Fibroblast of the conjunctiva (primary cell): Measurements from ENCODE around the gene SSTR5.

Source experiments
- DNase-seq: peaks from one replicate; pipeline ENCODE4 v3.0.0-alpha.2; 2010; ENCODE audit warnings: low read depth

Gene SSTR5

DNA sequence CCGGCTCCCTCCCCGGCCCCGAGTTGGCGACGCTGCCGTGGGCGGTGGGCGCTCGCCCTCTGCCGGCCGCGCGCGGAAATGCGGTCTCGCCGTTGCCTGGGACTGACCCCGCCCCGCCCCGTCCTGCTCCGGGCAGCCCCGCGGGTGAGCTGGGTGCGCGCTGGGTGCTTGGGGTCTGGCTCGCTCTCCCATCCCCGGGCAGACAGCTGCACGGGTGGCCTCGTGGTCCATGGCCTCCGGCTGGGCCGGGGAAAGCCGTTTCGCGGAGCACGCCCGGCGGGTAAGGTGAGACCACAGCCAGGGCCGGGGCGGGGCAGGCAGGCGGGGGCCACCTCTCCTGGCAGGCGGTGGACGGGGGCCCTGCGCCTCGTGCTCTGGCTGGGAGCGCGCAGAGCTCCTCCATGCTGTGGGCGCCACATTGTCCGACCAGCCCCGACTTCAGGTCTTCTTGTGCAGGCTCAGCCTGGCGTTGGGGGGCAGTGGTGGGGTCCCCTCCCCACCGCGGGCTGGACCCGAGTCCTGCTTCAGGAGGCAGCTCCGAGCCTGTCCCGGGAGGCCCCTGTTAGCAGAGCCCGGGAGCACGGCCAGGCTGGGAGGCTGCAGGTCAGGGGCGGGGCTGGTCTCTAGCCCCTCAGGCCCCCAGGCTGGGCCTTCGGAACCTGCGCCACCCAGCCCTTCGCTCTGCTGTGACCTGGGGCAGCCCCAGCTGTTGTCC lies 30.5 kb downstream of the SSTR5 start:
- DNase-seq: no peak

DNA sequence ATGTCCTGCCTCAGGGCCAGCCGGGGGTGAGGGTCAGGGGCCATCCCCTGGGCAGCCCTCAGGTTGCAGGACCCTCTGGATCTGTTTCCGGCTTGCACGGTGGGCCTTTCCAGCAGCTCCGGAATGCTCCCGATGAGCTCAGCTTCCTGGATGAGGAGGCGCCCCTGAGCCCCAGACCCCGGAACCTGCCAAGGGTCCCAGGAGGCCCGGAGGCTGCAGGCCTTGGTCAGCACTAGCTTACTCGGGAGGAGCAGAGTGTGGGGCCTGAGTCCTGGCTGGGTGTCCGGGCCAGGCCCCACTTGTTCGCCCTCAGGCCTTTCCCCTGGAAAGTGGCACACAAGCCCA lies 31.1 kb downstream of the SSTR5 start:
- DNase-seq: no peak

DNA sequence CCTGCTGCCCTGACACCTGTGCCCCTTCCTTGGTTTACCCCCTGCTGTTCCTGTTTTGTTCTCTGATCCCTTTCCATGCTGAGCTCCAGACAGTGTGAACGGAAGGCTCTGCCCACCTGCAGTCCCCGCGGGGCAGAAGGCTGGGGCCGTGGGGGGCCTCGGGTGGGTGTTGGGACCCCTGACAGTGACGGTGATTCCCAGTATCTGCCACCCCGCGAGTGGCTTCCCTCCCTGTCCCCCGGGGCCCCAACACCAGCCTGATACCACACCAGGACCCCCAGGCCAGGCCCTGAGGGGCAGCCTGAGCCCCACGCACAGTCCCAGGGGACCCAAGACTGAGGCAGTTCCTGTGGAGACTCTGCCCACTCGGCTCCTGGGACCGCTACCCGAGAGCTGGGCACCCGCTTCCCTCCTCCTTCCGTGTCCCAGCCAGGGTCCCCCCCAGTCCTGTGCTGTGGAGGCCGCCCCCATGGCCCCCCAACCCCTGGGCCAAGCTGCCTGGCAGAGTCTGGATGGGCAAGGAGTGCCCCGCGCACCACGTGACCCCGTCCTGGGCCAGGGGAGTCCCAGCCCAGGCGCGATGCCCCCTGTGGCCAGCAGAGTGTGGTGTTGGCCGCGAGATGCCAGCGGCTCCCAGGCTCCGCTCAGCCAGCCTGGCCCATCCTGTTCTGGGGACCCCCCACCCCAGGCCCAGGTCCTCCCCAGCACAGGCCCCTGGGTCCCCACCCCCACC lies 33.5 kb downstream of the SSTR5 start:
- peak; percentile 27 for DNase-seq

DNA sequence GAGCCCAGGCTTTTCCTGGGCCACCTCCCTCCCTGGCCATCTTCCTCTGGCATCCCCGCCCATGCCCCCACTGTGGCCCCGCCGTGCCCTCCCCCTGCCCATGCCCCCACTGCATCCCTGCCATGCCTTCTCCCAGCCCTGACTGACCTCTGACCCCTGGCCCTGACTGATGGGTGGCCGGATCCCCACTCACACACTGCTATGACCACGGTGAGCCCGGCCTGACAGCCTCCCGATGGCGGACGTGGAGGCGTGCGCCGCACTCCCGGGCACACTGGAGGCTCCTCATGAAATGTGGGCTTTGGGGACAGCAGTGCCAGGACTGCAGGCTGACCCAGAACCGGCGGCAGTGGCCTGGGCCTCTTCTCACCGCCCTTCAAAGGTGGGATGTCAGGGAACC lies 34.1 kb downstream of the SSTR5 start:
- DNase-seq: no peak

DNA sequence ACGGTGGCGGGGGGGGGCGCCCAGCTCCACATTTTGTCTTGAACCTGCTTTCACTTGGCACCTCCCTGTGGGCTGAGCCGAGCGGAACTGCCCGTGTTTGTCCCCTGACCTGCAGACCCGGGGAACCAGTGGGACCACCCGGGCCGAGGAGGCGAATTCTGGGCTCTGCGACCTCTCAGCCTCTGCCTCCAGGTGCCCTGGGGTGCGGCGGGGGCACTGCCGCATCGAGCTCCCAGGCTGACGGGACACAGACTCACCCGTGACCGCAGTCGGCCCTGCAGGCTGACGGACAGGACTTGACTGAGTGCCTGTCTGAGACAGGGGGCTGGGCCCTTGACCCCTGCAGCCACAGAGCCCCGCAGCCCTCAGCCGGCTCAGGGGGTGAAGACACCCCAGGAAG lies 34.6 kb downstream of the SSTR5 start:
- DNase-seq: no peak

DNA sequence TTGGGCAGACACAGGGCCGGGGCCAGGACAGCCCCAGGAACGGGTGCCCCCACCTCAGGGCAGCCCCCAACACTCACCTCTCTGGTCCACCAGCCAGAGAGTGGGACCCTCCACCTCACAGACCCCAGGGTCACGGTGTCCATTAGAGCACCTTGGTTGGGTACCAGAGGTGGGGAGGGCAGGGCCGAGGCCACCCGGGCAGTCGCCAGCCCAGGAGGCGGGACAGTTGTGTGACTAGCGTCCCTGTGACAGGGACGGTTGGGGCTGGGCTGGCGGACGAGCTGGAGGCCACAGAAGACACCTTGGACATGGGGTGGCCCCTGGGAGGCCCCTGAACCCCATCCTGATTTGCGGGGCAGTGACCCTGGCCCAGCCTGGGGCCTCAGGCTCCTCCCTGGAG lies 35.2 kb downstream of the SSTR5 start:
- no peak for DNase-seq

DNA sequence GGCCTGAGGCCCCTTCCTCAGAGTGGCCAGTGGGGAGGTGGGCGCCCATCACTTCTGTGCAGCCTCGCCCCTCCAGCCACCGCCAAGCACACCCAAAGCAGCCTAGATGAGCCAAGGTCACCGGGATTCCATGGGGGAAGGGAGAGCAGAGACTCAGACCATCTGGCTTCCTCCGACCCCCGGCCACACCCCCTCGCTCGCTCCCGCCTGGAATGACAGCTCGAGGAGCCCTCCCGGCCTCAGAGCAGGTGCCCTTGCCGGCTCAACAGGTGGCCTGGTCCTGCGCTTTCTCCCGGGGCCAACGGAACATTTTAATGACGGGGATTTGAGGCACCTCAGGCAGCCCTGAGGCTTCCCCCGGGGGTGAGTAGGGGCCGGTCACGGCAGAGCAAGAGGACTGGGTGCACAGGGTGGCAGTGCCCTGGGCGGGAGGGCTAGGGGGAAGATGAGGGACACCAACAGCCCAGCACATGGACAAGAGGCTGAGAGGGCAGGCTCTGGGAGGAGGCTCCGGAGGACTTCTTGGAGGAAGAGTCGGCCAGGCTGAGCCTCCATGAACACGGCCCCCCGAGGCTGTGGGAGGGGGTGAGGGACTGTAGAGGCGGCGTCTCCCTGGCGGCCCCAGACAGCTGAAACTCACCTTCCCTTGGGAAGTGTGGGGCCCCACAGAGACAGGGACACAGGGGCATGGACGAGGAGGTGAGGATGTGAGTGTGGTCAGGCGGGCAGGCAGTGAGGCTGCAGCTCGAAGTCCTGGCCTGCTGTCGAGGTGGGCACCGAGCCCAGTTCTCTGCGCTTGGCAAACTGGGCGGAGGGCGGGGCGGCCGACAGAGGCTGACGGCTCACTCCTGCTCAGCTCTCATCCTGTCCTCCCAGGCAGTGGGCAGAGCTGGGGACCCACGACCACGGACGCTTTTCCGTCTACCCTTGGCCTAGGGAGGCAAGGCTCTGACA lies 36.0 kb downstream of the SSTR5 start:
- no peak for DNase-seq

DNA sequence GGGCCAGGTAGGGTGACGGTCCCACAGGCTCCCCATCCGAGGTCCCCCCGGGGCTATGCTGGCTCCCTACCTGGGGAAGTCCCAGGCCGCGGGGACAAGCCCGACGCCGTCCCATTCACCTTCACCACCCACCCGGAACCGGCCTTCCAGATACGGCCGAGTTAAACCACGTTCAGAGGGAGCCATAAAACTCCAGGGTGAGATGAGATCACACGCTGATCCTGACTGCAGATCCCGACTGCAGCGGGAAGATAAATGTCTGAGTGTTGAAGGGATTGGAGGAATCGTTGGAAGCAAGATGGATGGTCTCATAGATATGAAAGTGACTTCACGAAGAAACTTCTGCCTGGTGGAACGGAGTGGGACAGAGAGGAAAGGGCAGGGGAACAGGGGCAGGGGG lies 37.1 kb downstream of the SSTR5 start:
- no peak for DNase-seq

DNA sequence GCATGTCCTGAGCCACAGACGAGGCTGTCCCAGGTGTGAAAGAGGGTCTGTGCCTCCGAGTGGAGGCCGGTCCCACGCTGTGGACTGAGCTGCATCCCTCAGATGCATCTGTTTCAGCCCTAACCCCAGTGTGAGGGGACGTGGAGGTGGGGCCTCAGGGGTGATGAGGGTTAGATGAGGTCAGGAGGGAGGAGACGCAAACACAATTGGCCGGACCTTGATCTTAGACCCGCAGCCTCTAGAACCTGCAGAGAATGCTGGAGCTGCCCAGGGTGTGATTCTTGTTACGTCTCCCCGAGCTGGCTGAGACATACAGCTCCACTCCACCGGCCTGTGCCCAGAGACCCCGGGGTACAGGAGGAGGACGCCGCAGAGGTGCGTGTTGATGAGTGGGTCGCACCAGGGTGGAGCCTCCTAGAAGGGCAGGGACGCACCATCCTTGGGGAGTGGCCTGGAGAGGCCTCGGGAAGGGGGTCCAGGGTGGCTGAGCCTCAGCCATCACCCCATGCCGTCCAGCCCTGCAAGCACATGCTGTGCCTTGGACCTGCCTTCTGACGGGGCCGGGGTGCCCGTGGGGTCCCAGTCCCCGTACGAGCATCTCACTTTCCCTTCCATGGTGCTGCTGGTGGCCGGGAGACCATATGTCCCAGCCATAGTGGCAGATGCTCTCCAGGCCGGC lies 40.1 kb downstream of the SSTR5 start:
- no peak for DNase-seq

DNA sequence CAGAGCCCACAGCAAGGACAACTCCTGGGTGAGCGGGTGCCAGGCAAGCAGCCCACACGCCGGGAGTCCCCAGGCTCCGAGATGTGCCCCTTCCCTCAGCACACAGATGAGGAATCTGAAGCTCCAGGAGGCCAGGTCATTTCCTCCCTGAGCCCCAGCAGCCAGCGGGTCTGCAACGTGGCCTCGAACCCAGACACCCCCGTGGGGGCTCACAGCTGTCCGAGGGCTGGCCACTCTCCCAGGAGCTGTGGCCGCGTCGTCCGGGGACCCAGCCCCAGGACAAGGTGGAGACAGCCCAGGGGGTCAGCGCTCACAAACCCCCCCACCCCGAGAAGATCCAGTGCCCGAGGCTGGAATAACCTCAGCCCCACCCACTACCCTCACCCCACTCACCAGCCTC lies 40.9 kb downstream of the SSTR5 start:
- no peak for DNase-seq

DNA sequence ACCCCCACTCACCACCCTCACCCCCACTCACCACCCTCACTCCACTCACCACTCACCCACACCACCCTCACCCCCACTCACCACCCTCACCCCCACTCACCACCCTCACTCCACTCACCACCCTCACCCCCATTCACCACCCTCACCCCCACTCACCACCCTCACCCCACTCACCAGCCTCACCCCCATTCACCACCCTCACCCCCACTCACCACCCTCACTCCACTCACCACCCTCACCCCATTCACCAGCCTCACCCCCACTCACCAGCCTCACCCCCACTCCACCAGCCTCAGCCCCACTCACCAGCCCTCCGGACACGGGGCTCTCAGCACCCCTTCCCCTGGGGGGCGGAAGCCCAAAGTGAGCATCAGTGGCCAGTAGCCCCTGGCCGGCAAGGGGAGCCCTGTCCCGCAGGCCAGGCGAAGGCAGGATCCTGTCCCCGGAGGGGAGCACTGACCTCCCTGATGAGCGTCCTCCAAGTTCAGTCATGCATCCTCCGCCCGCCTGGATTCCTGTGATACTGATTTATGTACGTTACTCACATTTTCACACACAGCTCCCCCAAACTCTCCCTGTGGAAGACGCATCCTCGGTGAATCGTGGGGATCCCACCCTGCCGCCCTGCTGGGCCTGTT lies 41.5 kb downstream of the SSTR5 start:
- no peak for DNase-seq

DNA sequence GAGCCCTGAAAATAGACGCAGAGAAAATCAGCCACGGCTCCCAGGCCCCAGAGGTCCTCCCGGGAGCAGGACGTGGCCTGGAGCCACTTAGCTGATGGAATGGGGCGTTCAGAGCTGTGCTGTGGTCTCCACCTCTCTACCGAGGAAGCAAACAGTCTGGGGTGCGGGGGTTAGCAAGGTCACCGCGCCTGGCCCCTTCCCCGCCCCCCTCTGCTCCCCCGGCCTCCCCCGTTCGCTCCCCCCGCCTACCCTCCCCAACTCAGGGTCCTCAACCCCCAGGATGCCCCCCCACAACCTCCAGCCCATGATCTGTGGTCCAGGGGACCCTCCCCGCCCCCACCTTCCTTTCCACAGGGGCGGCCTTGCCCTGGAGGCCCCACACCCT lies 44.1 kb downstream of the SSTR5 start:
- no peak for DNase-seq

DNA sequence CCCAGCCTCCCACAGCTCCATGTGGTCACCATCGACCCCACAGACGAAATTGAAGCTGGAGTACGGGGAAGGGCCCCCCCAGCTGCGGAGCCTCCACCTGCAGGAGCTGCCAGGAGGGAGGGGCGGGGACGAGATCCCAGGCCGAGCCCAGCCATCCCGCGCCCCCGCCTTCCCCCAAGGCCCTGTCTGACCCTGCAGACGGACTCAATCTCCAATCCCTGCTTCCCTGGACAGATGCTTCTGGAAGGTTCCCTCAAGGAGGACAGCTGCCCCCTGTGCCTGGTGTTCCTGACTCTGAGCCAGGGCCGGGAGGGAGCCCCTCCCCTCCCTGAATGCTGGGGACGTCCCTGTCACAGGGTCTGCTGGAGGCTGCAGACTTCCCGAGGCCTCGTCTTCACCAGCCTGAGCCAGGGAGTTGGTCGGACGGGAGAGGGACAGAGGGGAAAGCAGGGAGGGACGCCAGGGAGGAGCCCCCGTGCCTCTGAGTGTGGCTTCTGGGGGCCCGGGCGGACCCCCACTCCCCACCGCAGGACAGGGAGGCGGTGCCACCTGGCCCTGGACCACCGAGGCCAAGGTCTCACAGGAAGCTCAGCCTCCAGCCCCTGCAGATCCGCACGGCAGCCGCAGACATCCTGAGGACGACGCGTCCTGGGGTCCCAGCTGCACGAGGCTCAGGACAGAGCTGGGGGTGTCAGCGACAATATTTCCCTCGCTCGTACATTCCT lies 44.8 kb downstream of the SSTR5 start:
- no peak for DNase-seq

DNA sequence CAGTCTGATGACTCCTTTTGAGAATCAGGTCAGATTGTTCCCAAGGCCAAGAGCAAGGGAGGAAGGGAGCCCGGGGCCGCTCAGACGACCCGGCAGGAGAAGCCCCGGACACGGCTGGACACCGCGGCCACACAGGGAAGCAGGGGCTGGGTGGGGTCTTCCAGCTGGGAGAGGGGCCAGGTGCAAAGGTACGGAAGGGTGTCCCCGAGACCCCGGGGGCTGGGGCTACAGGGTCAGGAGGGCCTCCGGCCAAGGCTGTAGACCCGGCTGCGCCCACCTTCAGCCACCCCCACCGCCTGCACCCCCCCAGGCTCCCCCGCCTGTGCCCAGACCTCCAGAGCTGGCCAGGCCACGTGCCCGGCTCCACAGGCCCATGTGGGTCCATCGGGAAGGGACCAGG lies 45.4 kb downstream of the SSTR5 start:
- DNase-seq: no peak

DNA sequence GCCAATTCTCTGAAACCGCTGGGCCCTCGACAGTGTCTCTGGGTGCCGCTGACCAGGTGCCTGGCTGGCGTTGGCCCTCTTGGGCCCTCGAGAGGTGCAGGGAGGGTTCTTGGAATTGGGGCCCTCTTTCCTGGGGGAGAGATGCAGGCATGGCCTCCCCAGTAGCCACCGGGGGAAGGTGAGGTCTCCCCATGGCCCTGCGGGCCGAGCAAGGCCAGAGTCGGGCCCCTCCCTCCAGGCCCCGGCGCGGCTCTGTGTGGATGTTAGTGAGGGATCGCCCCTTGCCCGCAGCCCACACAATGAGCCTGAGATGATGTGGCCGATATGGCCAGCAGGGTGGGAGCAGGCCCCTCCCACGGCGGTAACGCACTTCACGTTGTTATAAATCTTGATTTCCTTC lies 46.6 kb downstream of the SSTR5 start:
- DNase-seq: no peak

DNA sequence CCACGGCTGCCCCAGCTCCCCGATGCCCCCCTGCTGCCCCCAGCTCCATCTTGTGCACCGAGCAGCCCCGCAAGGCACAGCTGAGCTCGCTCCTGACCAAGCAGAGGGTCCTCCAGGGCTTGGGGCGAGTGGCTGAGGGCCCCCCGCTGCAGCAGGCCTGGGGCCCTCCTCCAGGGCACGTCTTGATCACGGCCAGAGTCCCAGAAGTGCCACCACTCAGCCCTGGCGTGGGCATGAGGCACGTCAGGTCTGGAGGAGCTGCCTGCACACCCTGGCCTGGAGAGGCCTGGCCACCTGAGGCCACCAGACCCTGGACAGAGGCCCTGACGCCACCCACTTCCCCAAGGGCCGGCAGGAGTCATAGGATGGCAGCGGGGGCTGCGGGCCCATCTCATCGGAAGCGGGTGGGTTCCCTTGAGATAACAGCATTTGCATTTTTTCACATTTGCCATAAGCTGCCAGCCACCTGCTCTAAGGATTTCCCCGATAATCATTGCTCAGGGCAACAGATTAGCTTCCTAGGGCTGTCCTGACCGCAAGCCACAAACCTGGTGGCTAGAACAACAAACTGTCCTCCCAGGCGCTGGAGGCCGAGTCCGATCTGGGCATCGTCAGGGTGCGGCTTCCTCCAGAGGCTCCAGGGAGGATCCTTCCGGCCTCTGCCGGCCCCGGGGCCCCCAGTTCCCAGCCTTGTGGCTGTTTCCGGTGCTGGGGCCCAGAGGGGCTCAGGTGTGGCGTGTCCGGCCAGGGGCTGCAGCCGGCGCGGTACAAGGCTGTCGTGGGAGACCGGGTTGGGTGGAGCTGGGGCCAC lies 47.4 kb downstream of the SSTR5 start:
- DNase-seq: no peak

DNA sequence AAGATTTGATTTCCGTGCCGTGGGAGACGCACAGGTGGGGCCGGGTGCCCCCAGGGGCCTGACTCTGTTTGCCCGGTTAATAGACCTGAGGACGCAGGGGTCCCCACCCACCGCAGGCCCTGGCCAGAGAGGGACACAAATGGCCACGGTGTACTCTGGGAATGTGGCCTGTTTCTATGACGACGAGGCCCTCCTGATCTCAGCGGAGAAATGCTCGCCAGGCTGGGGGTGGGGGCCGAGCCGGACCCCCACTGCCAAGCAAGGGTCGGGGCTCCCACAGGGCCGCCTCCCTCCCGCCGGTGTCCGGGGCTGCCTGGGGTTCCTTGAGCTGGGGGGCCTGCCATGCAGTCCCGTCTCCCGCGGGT lies 48.0 kb downstream of the SSTR5 start:
- no peak for DNase-seq

DNA sequence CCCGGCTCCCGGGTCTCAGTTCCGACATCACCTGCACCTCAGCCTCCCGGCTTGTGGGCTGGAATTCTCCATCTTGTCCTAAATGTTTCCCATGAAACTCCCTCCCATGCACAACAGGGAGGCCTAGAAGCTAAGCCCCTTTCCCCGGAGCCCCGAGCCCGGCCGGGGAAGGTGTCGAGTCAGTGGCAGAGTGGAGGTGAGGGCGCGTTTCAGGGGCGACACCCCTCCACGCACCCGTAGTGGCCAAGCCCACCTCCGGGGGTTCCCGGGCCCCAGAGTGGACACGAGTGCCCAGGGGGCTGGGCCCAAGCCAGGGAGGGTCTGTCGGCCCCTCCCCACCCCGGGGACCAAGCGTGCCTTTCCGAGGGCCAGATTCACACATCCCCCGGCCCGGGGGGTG lies 48.5 kb downstream of the SSTR5 start:
- DNase-seq: no peak

DNA sequence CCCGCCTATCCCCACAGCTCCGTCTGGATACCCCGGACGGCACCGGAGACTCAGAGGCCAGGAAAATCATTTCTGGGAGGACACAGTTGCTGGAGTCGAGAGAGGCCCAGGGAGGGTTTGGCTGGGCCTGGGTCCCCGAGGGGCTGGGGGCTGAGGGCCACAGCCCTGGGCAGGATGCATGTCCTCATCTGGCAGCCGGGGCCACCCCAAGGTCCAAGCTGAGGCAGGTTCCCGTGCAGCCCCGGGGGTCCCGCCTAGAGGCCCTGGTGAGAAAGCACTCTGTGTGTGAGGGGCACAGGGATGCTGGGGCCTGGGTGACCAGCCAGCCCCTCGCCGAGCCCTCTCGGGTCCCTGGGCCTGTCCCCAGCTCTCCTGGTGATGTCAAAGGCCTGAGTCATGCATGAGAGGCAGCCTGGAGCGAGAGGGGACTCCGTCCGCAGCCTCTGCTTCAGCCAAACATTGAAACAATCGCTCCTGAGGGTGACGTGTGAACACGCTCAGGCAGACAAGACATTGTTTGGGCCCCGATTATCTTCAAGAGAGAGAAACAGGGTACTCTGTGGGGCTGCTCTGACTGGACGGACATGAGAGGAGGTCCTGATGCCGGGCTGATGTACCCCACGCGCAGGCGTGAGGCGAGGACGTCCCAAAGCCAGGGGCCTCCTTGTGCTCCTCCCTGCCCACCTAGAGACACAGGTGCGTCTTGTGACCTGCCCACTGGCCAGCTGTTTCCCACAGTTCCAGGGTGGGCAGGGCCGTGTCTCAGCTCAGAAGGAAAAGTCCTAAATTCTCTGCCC lies 49.3 kb downstream of the SSTR5 start:
- no peak for DNase-seq

DNA sequence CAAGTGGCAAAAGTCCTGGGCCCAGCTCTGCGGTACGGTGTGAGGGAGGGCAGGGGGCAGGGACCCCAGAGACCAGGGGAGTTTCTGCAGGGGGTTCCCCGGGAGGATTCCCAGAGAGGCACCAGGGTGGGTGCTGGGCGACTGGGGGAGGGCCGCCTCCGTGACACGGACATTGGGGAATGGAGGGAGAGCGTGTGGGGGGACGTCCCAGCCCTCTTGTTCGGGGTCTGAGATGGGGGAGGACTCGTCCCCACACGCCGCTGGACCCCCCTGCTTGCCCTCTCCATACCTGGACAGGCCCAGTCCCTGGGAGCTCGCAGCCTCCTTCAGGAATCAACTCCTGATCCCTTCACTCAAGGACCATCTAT lies 49.8 kb downstream of the SSTR5 start:
- DNase-seq: no peak
